IPS-18a (cell line): Measurements from ENCODE around the gene PPP4R3C.
"Not testable (repeated sequence)": the region's sequence is repeated elsewhere in the genome, so short reads cannot be mapped to it uniquely, and the experiment has no call there.

Source experiments
- H3K27ac ChIP-seq: one replicate; pipeline ENCODE4 v1.5.1; 2013; ENCODE audit warnings: low read length
- H3K27me3 ChIP-seq: one replicate; pipeline ENCODE4 v1.6.1; 2013; ENCODE audit warnings: mild to moderate bottlenecking, low read length; ENCODE audit not compliant: control insufficient read depth, insufficient read depth
- H3K36me3 ChIP-seq: one replicate; pipeline ENCODE4 v1.6.1; 2013; ENCODE audit warnings: low read depth, low read length; ENCODE audit not compliant: control insufficient read depth
- H3K4me1 ChIP-seq: one replicate; pipeline ENCODE4 v1.6.1; 2013; ENCODE audit warnings: low read depth, low read length; ENCODE audit not compliant: control insufficient read depth
- H3K4me3 ChIP-seq: one replicate; pipeline ENCODE4 v1.5.1; 2013; ENCODE audit warnings: low read length
- H3K9ac ChIP-seq: one replicate; pipeline ENCODE4 v1.6.1; 2013; ENCODE audit warnings: mild to moderate bottlenecking, low read length, moderate library complexity
- H3K9me3 ChIP-seq: one replicate; pipeline ENCODE4 v1.6.1; 2013; ENCODE audit warnings: low read depth, low read length; ENCODE audit not compliant: control insufficient read depth

Gene PPP4R3C

GRCh38 chrX:27463187-27463586 is at the start of gene PPP4R3C:
PPP4R3C (minus strand) TSS chrX:27463341; CDS start chrX:27463296, 45 bp downstream.
- no peaks in the 10 kb centered on the region for H3K4me1 ChIP-seq
- H3K9ac ChIP-seq = no peak within 1 kb of the TSS
- H3K9me3 ChIP-seq = peaks cover 21% of the 10 kb centered on the region
- H3K27me3 ChIP-seq = no peaks in the 10 kb centered on the region
- no peaks in the 10 kb centered on the region for H3K36me3 ChIP-seq
- H3K4me3 ChIP-seq = no peak within 1 kb of the TSS
- H3K27ac ChIP-seq = no peak within 1 kb of the TSS

- H3K4me3 ChIP-seq = no peak overlapping the region
- H3K9ac ChIP-seq = no peak overlapping the region
- H3K27ac ChIP-seq = no peak overlapping the region
- no peaks in the 10 kb centered on the region for H3K36me3 ChIP-seq
- H3K4me1 ChIP-seq = no peaks in the 10 kb centered on the region
- H3K27me3 ChIP-seq = no peaks in the 10 kb centered on the region
- H3K9me3 ChIP-seq = peaks cover 17% of the 10 kb centered on the region
Measured at GRCh38 chrX:27491397-27491796, 28.3 kb upstream of the PPP4R3C start.

DNA sequence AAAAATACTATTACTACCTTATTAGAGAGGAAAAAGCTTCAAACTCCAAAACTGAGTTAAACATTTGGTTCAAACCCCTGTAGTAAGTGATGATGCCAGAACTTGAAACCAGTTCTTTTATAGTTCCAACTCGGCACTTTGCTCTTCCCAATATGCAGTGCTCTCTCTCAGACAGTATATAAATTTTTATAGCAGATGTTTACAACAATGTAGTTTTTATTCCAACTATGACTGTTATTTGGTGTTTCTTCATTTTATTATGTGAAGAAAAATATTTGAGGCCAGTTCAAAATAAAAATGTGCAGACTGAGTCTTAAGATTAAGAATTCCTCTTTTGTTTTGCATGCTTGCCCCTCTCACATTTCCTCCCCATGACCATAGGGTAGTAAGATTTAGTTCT is 2.9 kb upstream of the PPP4R3C start:
- no peaks in the 10 kb centered on the region for H3K36me3 ChIP-seq
- no peaks in the 10 kb centered on the region for H3K27me3 ChIP-seq
- no peak overlapping the region for H3K27ac ChIP-seq
- no peaks in the 10 kb centered on the region for H3K4me1 ChIP-seq
- no peak overlapping the region for H3K9ac ChIP-seq
- H3K4me3 ChIP-seq = no peak overlapping the region
- H3K9me3 ChIP-seq = peaks cover 13% of the 10 kb centered on the region

DNA sequence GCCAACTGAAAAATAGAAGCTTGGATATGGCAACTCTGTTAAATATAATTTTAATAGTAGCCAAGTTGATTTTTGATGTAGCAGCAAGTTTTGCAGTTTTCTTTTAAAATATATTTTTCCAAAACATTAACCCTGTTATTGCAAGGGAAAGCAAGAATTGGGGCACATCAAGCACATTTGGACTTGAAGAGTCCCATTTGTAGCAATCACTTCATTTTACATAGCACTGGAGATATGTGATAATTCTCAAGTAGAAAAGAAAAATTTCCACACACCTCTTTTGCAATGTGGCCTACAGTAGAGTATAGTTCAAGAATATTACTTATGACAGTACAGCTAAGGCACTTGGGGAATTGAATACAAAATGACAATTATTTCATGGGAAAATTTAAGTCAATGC is 1.9 kb upstream of the PPP4R3C start:
- Histone ChIP-seq H3K9me3 (peaks cover 21% of the 10 kb centered on the region), H3K4me1 (no peaks in the 10 kb centered on the region), H3K36me3 (no peaks in the 10 kb centered on the region), H3K9ac (no peak overlapping the region), H3K27ac (no peak overlapping the region), H3K27me3 (no peaks in the 10 kb centered on the region), H3K4me3 (no peak overlapping the region)

DNA sequence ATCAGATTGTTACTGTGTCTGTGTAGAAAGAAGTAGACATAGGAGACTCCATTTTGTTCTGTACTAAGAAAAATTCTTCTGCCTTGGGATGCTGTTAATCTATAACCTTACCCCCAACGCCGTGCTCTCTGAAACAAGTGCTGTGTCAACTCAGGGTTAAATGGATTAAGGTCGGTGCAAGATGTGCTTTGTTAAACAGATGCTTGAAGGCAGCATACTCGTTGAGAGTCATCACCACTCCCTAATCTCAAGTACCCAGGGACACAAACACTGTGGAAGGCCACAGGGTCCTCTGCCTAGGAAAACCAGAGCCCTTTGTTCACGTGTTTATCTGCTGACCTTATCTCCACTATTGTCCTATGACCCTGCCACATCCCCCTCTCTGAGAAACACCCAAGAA is 4.0 kb downstream of the PPP4R3C start:
- H3K4me1 ChIP-seq, H3K9ac ChIP-seq, H3K4me3 ChIP-seq, H3K27ac ChIP-seq, H3K27me3 ChIP-seq, H3K36me3 ChIP-seq: not testable (repeated sequence)
- H3K9me3 ChIP-seq = peaks cover 25% of the 10 kb centered on the region

GRCh38 chrX:27458544-27458943 is 4.6 kb downstream of the PPP4R3C start:
- H3K36me3 ChIP-seq, H3K27me3 ChIP-seq, H3K4me3 ChIP-seq, H3K9ac ChIP-seq, H3K4me1 ChIP-seq, H3K27ac ChIP-seq: not testable (repeated sequence)
- H3K9me3 ChIP-seq = peaks cover 25% of the 10 kb centered on the region

GRCh38 chrX:27451324-27451723 is 11.8 kb downstream of the PPP4R3C start:
- Histone ChIP-seq H3K27ac (no peak overlapping the region), H3K4me3 (no peak overlapping the region), H3K36me3 (no peaks in the 10 kb centered on the region), H3K9ac (no peak overlapping the region), H3K27me3 (no peaks in the 10 kb centered on the region), H3K9me3 (peaks cover 14% of the 10 kb centered on the region), H3K4me1 (no peaks in the 10 kb centered on the region)

DNA sequence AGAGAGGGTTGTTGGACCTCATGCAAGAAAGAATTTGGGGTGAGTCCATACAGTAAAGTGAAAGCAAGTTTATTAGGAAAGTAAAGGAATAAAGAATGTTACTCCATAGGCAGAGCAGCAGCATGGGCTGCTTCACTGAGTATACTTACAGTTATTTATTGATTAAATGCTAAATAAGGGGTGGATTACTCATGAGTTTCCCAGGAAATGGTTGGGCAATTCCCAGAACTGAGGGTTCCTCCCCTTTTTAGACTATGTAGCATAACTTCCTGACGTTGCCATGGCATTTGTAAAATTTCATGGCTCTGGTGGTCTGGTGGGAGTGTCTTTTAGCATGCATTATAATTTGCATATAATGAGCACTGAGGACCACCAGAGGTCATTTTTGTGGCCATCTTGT is 16.7 kb downstream of the PPP4R3C start:
- Histone ChIP-seq H3K9me3 (peaks cover 2% of the 10 kb centered on the region), H3K27me3 (no peaks in the 10 kb centered on the region), H3K4me3 (no peak overlapping the region), H3K36me3 (no peaks in the 10 kb centered on the region), H3K4me1 (no peaks in the 10 kb centered on the region), H3K27ac (no peak overlapping the region), H3K9ac (no peak overlapping the region)

GRCh38 chrX:27445438-27445837 is 17.7 kb downstream of the PPP4R3C start:
- no peaks in the 10 kb centered on the region for H3K4me1 ChIP-seq
- H3K9me3 ChIP-seq = no peaks in the 10 kb centered on the region
- H3K27me3 ChIP-seq = no peaks in the 10 kb centered on the region
- H3K4me3 ChIP-seq = no peak overlapping the region
- H3K9ac ChIP-seq = no peak overlapping the region
- no peaks in the 10 kb centered on the region for H3K36me3 ChIP-seq
- H3K27ac ChIP-seq = no peak overlapping the region

GRCh38 chrX:27444093-27444908 is 18.8 kb downstream of the PPP4R3C start:
- H3K27ac ChIP-seq = no peak overlapping the region
- no peaks in the 10 kb centered on the region for H3K36me3 ChIP-seq
- no peaks in the 10 kb centered on the region for H3K27me3 ChIP-seq
- no peak overlapping the region for H3K9ac ChIP-seq
- H3K4me3 ChIP-seq = no peak overlapping the region
- no peaks in the 10 kb centered on the region for H3K4me1 ChIP-seq
- no peaks in the 10 kb centered on the region for H3K9me3 ChIP-seq

- H3K4me1 ChIP-seq, H3K9me3 ChIP-seq, H3K36me3 ChIP-seq, H3K4me3 ChIP-seq, H3K9ac ChIP-seq, H3K27me3 ChIP-seq, H3K27ac ChIP-seq: not testable (repeated sequence)
Measured at GRCh38 chrX:27442392-27442791, 20.7 kb downstream of the PPP4R3C start.

DNA sequence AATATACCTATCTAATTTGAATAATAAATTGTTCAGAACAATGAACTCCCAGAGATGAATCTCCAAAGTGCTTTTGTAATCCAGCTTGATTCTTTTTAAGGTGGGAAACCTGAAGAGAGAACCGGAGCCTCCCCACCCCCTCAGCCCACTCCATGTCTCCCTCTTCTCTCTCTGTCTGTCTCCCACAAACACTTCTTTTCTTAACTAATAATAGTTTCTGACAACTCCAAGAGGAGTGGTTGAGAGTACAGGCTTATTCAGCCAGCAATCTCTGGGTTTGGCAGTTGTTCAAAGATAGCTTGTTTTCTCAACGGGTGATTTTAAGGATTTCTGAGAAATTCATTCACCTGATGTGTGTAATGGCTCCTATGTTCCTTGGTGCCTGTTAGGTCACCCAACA is 23.4 kb downstream of the PPP4R3C start:
- no peaks in the 10 kb centered on the region for H3K27me3 ChIP-seq

More for the DNA sequence above, 23.4 kb downstream of the PPP4R3C start:
- H3K36me3 ChIP-seq = no peaks in the 10 kb centered on the region
- H3K4me1 ChIP-seq = no peaks in the 10 kb centered on the region
- H3K9ac ChIP-seq = no peak overlapping the region
- H3K9me3 ChIP-seq = peaks cover 5% of the 10 kb centered on the region
- H3K4me3 ChIP-seq = no peak overlapping the region
- no peak overlapping the region for H3K27ac ChIP-seq
